Measurements from ENCODE around the gene ACOT11.

GRCh38 chr1:54640863-54641836 lies 93.1 kb downstream of the ACOT11 start, which contains the start of gene MROH7:
- TF ChIP-seq, protein P1, sequence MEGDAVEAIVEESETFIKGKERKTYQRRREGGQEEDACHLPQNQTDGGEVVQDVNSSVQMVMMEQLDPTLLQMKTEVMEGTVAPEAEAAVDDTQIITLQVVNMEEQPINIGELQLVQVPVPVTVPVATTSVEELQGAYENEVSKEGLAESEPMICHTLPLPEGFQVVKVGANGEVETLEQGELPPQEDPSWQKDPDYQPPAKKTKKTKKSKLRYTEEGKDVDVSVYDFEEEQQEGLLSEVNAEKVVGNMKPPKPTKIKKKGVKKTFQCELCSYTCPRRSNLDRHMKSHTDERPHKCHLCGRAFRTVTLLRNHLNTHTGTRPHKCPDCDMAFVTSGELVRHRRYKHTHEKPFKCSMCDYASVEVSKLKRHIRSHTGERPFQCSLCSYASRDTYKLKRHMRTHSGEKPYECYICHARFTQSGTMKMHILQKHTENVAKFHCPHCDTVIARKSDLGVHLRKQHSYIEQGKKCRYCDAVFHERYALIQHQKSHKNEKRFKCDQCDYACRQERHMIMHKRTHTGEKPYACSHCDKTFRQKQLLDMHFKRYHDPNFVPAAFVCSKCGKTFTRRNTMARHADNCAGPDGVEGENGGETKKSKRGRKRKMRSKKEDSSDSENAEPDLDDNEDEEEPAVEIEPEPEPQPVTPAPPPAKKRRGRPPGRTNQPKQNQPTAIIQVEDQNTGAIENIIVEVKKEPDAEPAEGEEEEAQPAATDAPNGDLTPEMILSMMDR (IDR thresholded peaks at IDR 0.05) = no peak
- TF ChIP-seq POLR2A (IDR thresholded peaks at IDR 0.05) = peak in 1 of 2 donors; percentile 27
